Measurements from ENCODE around the gene SLC25A52. TPM values are rescaled to one million over a fixed set of nuclear protein-coding genes. Genes with fewer than 3 reads are reported as not detected.

Gene SLC25A52
- polyA plus RNA-seq, 1 of the 3 experiments (the other 2 are of a cell fraction): 0.03 TPM

DNA sequence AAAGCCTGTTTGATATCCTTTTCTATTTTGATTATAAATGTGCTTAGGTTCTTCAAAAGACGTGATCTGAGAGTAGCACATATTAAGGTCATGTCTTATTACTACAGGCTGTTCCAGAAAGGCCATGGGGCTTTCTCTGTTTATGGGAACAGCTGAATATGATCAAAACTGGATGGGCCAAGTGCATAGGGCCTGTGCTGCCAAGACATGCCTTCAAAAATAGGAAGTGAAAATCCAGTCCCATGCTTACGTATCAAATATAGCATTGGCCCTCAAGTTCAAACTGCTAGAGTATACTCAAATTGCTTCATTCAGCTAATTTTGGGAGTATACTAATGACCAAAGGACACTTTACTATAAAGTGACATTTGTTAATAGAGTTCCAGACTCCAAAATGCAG, 24.1 kb downstream of the SLC25A52 start:
- Histone ChIP-seq H3F3A (replicated peaks; ENCODE audit: insufficient read depth) (no peaks in the 10 kb centered on the region), H3K9ac (no peak overlapping the region), H3K4me1 (ENCODE audit: control insufficient read depth in 1 of 2, insufficient read depth in 2 of 2, low read depth in 1 of 2, low read length in 1 of 2) (no peaks in the 10 kb centered on the region), H3K36me3 (replicated peaks in 1 of 2; ENCODE audit: control insufficient read depth in 1 of 2, insufficient read depth in 2 of 2, low read length in 1 of 2) (no peaks in the 10 kb centered on the region), H2AFZ (ENCODE audit: low read depth) (no peak overlapping the region), H4K20me1 (ENCODE audit: insufficient read depth) (no peaks in the 10 kb centered on the region), H3K9me2 (no peaks in the 10 kb centered on the region), H3K27ac (ENCODE audit: low read depth in 2 of 2, low read length in 1 of 2) (no peak overlapping the region), H3K27me3 (ENCODE audit: insufficient read depth) (peaks cover 11% of the 10 kb centered on the region; the same call in 1 of the 2 replicates), H3K79me2 (ENCODE audit: insufficient read depth) (no peaks in the 10 kb centered on the region), H3K4me3 (ENCODE audit: low read depth in 2 of 2, low read length in 1 of 2) (no peak overlapping the region), H3K4me2 (no peak overlapping the region), H3K9me3 (no peaks in the 10 kb centered on the region)
- CTCF ChIA-PET: interaction anchor here (1.0 to 4.5 kb wide), 4 partner anchors 14 to 240 kb away, joined by 4 to 20 read pairs (median 16); no protein-coding TSS in a partner anchor
- no peak for TF ChIP-seq TCF12 (IDR thresholded peaks at IDR 0.05)
- no peak for TF ChIP-seq RXRA (IDR thresholded peaks at IDR 0.05; ENCODE audit: borderline replicate concordance, low read depth)
- no peak for TF ChIP-seq RFX5 (IDR thresholded peaks at IDR 0.05; ENCODE audit: low read length)
- TF ChIP-seq GATA2 (CRISPR knock-in tag; IDR thresholded peaks at IDR 0.05): no peak
- no peak for TF ChIP-seq POLR2AphosphoS5 (IDR thresholded peaks at IDR 0.05; ENCODE audit: low read depth, low read length)
- no peak for TF ChIP-seq TEAD4 (IDR thresholded peaks at IDR 0.05; ENCODE audit: borderline replicate concordance, insufficient read depth)
- TF ChIP-seq, protein P1, sequence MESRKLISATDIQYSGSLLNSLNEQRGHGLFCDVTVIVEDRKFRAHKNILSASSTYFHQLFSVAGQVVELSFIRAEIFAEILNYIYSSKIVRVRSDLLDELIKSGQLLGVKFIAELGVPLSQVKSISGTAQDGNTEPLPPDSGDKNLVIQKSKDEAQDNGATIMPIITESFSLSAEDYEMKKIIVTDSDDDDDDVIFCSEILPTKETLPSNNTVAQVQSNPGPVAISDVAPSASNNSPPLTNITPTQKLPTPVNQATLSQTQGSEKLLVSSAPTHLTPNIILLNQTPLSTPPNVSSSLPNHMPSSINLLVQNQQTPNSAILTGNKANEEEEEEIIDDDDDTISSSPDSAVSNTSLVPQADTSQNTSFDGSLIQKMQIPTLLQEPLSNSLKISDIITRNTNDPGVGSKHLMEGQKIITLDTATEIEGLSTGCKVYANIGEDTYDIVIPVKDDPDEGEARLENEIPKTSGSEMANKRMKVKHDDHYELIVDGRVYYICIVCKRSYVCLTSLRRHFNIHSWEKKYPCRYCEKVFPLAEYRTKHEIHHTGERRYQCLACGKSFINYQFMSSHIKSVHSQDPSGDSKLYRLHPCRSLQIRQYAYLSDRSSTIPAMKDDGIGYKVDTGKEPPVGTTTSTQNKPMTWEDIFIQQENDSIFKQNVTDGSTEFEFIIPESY (IDR thresholded peaks at IDR 0.05; ENCODE audit: borderline replicate concordance, low read depth): no peak
- no peak for TF ChIP-seq EZH2phosphoT487 (IDR thresholded peaks at IDR 0.05; ENCODE audit: borderline replicate concordance, low read depth)
- TF ChIP-seq FOSL2 (IDR thresholded peaks at IDR 0.05; ENCODE audit: borderline replicate concordance, low read depth): no peak
- TF ChIP-seq MEF2A (IDR thresholded peaks at IDR 0.05; ENCODE audit: borderline replicate concordance, low read depth): no peak
- TF ChIP-seq NRF1 (IDR thresholded peaks at IDR 0.05; ENCODE audit: low read depth, low read length): no peak
- no peak for TF ChIP-seq RAD21 (IDR thresholded peaks at IDR 0.05; ENCODE audit: low read length)
- POLR2A ChIA-PET: no interaction called here
- no peak for DNase-seq
- 69% methylated on average over 2 of the region's 2 CpGs for WGBS (ENCODE audit: low lambda C conversion rate)

DNA sequence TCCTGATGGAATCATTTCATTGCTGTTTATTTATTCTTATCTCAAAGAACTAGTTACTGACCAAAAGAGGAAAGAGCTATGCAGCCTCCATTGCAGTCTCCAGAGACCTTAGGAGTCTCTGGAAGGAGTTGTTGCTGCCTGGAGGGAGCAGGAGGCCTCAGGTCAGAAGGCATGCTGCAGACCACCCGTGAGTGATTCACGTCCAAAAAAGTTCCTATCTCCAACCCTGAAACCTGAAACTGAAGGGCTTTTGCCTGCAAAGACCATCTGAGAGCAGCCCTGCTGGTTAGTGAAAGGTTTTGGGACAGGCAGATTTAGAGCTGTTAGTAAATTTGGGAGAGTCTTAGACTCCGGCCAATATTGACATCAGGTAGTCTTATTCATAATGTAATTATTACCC, 29.1 kb downstream of the SLC25A52 start:
- Histone ChIP-seq H3F3A (replicated peaks; ENCODE audit: insufficient read depth) (no peaks in the 10 kb centered on the region), H3K4me3 (ENCODE audit: low read depth in 2 of 2, low read length in 1 of 2) (no peak overlapping the region), H3K79me2 (ENCODE audit: insufficient read depth) (no peaks in the 10 kb centered on the region), H3K9me2 (no peaks in the 10 kb centered on the region), H3K9ac (no peak overlapping the region), H3K4me1 (ENCODE audit: control insufficient read depth in 1 of 2, insufficient read depth in 2 of 2, low read depth in 1 of 2, low read length in 1 of 2) (no peaks in the 10 kb centered on the region), H2AFZ (ENCODE audit: low read depth) (no peak overlapping the region), H3K27ac (ENCODE audit: low read depth in 2 of 2, low read length in 1 of 2) (no peak overlapping the region), H3K27me3 (ENCODE audit: insufficient read depth) (peaks cover 13% of the 10 kb centered on the region; the same call in 1 of the 2 replicates), H3K9me3 (no peaks in the 10 kb centered on the region), H3K4me2 (no peak overlapping the region), H4K20me1 (ENCODE audit: insufficient read depth) (no peaks in the 10 kb centered on the region), H3K36me3 (replicated peaks in 1 of 2; ENCODE audit: control insufficient read depth in 1 of 2, insufficient read depth in 2 of 2, low read length in 1 of 2) (no peaks in the 10 kb centered on the region)
- no peak for DNase-seq
- POLR2A ChIA-PET: interaction anchor here (0.6 kb wide), 1 partner anchor 169 kb away, joined by 4 read pairs; no protein-coding TSS in a partner anchor
- CTCF ChIA-PET: interaction anchor here (1.5 to 4.6 kb wide), 3 partner anchors 9 to 176 kb away, joined by 3 to 26 read pairs (median 13); no protein-coding TSS in a partner anchor
- WGBS (ENCODE audit: low lambda C conversion rate): 1% methylated on average over 3 of the region's 3 CpGs
- TF ChIP-seq CHD2 (IDR thresholded peaks at IDR 0.05; ENCODE audit: low read length, partially characterized antibody) (no peak), JUND (IDR thresholded peaks at IDR 0.05) (no peak), EP300 (IDR thresholded peaks at IDR 0.05; ENCODE audit: borderline replicate concordance in 1 of 2, low read depth in 1 of 2, low read length in 1 of 2) (no peak), MEF2A (IDR thresholded peaks at IDR 0.05; ENCODE audit: borderline replicate concordance, low read depth) (no peak), MXI1 (IDR thresholded peaks at IDR 0.05; ENCODE audit: low read depth, low read length) (no peak), EZH2phosphoT487 (IDR thresholded peaks at IDR 0.05; ENCODE audit: borderline replicate concordance, low read depth) (no peak), NFIC (IDR thresholded peaks at IDR 0.05; ENCODE audit: borderline replicate concordance) (no peak), RAD21 (IDR thresholded peaks at IDR 0.05; ENCODE audit: low read length) (no peak)
- TF ChIP-seq, protein P2, sequence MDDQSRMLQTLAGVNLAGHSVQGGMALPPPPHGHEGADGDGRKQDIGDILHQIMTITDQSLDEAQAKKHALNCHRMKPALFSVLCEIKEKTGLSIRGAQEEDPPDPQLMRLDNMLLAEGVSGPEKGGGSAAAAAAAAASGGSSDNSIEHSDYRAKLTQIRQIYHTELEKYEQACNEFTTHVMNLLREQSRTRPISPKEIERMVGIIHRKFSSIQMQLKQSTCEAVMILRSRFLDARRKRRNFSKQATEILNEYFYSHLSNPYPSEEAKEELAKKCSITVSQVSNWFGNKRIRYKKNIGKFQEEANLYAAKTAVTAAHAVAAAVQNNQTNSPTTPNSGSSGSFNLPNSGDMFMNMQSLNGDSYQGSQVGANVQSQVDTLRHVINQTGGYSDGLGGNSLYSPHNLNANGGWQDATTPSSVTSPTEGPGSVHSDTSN (IDR thresholded peaks at IDR 0.05): no peak
- TF ChIP-seq, protein P3, sequence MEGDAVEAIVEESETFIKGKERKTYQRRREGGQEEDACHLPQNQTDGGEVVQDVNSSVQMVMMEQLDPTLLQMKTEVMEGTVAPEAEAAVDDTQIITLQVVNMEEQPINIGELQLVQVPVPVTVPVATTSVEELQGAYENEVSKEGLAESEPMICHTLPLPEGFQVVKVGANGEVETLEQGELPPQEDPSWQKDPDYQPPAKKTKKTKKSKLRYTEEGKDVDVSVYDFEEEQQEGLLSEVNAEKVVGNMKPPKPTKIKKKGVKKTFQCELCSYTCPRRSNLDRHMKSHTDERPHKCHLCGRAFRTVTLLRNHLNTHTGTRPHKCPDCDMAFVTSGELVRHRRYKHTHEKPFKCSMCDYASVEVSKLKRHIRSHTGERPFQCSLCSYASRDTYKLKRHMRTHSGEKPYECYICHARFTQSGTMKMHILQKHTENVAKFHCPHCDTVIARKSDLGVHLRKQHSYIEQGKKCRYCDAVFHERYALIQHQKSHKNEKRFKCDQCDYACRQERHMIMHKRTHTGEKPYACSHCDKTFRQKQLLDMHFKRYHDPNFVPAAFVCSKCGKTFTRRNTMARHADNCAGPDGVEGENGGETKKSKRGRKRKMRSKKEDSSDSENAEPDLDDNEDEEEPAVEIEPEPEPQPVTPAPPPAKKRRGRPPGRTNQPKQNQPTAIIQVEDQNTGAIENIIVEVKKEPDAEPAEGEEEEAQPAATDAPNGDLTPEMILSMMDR (IDR thresholded peaks at IDR 0.05): no peak
- TF ChIP-seq, protein P1 (IDR thresholded peaks at IDR 0.05; ENCODE audit: borderline replicate concordance, low read depth): no peak

Data from SK-N-SH (cell line).